ENCODE data around the gene FOXF2.

Gene FOXF2

GRCh38 chr6:1415416-1416063, 26.2 kb downstream of the FOXF2 start:
- DNase-seq = no peak

- no peak for DNase-seq
Measured at GRCh38 chr6:1416191-1416760, 26.9 kb downstream of the FOXF2 start.

- DNase-seq = no peak
Measured at GRCh38 chr6:1416820-1417219, 27.4 kb downstream of the FOXF2 start.

- no peak for DNase-seq
Measured at GRCh38 chr6:1417718-1418117, 28.3 kb downstream of the FOXF2 start.

- DNase-seq = no peak
Measured at GRCh38 chr6:1418471-1419191, 29.3 kb downstream of the FOXF2 start.

GRCh38 chr6:1420382-1420781, 31.0 kb downstream of the FOXF2 start:
- DNase-seq = no peak

- DNase-seq = no peak
Measured at GRCh38 chr6:1422290-1422689, 32.9 kb downstream of the FOXF2 start.

GRCh38 chr6:1423578-1423977, 34.2 kb downstream of the FOXF2 start:
- no peak for DNase-seq

GRCh38 chr6:1424306-1424927, 35.0 kb downstream of the FOXF2 start:
- no peak for DNase-seq

- no peak for DNase-seq
Measured at GRCh38 chr6:1426416-1426815, 37.0 kb downstream of the FOXF2 start.

- DNase-seq = no peak
Measured at GRCh38 chr6:1435806-1436205, 46.4 kb downstream of the FOXF2 start.

- peak; percentile 34 for DNase-seq
Measured at GRCh38 chr6:1436334-1437306, 47.2 kb downstream of the FOXF2 start.

- no peak for DNase-seq
Measured at GRCh38 chr6:1437553-1438406, 48.4 kb downstream of the FOXF2 start.

GRCh38 chr6:1438471-1438881, 49.1 kb downstream of the FOXF2 start:
- DNase-seq = no peak

GRCh38 chr6:1439349-1439748, 50.0 kb downstream of the FOXF2 start:
- DNase-seq = no peak

- DNase-seq = no peak
Measured at GRCh38 chr6:1442929-1443328, 53.6 kb downstream of the FOXF2 start.
